Panc1 (cell line): ENCODE measurements around the gene STARD8. TPM values are rescaled to one million over a fixed set of nuclear protein-coding genes. Genes with fewer than 3 reads are reported as not detected.

Experiments used
- ATAC-seq: fragments of 200-7000 bp; cut with Tn5 transposase; 2 replicates; pipeline ENCODE4 v1.9.1; 2020; ENCODE audit warnings: mild to moderate bottlenecking, moderate library complexity
- BruUV-seq: library from RNA; stranded (reverse); fragments of 400-500 nt; replicated peaks from 2 replicates; lab custom pipeline; 2021; lab: Mats Ljungman, UMichigan
- CTCF ChIA-PET: fragments of 300-600 bp; sonication (Branson Sonifier 250); formaldehyde crosslinking; loops from one replicate; lab custom pipeline; 2022; ENCODE audit warnings: antibody characterized with exemption; lab: Charles Lee
- POLR2A ChIA-PET: fragments of 300-600 bp; sonication (Branson Sonifier 250); formaldehyde crosslinking; loops from one replicate; lab custom pipeline; 2022; ENCODE audit warnings: antibody characterized with exemption; lab: Charles Lee
- DNase-seq: peaks from one replicate; pipeline ENCODE4 v3.0.0-alpha.2; 2010; ENCODE audit warnings: low read depth, low spot score
- H3K27ac ChIP-seq: 2 replicates; pipeline ENCODE4 v1.5.1; 2011; ENCODE audit warnings: mild to moderate bottlenecking, low read length, inconsistent platforms
- H3K27me3 ChIP-seq: fragments of 200-500 bp; sonication (Bioruptor generic); 2 replicates; pipeline ENCODE4 v1.6.0; 2014; ENCODE audit warnings: low read length, inconsistent platforms; ENCODE audit not compliant: control insufficient read depth, insufficient read depth
- H3K36me3 ChIP-seq: fragments of 200-500 bp; sonication (Bioruptor generic); 2 replicates; pipeline ENCODE4 v1.5.1; 2014; ENCODE audit warnings: inconsistent platforms, mild to moderate bottlenecking, low read length, moderate library complexity; ENCODE audit not compliant: control insufficient read depth, insufficient read depth
- H3K4me1 ChIP-seq: 2 replicates; pipeline ENCODE4 v1.5.1; 2011; ENCODE audit warnings: inconsistent platforms, mild to moderate bottlenecking, low read length, moderate library complexity; ENCODE audit not compliant: control insufficient read depth, insufficient read depth
- H3K4me3 ChIP-seq, 2 experiments: 2 replicates each; pipeline ENCODE4 v1.5.1; 2011 to 2012; ENCODE audit warnings: low read depth in 2 of 2, low read length in 2 of 2, mild to moderate bottlenecking in 2 of 2, inconsistent platforms in 1 of 2, moderate library complexity in 1 of 2
- H3K9me3 ChIP-seq: fragments of 200-500 bp; sonication (Bioruptor generic); 2 replicates; pipeline ENCODE4 v1.5.1; 2014; ENCODE audit warnings: low read depth, mild to moderate bottlenecking, inconsistent platforms, low read length, moderate library complexity; ENCODE audit not compliant: control insufficient read depth, insufficient read depth
- CTCF ChIP-seq: fragments of 450-650 bp; IDR thresholded peaks from 2 replicates; pipeline ENCODE4 v1.5.1; 2017; ENCODE audit warnings: mild to moderate bottlenecking
- POLR2AphosphoS5 ChIP-seq: IDR thresholded peaks from 2 replicates; pipeline ENCODE4 v1.6.1; 2012; ENCODE audit warnings: mild to moderate bottlenecking, low read depth, low read length, moderate library complexity
- REST ChIP-seq, 2 experiments: IDR thresholded peaks; 2 replicates each; pipeline ENCODE4 v1.6.1; 2011 to 2012; ENCODE audit warnings: low read depth in 2 of 2, control low read depth in 1 of 2, low read length in 1 of 2, mild to moderate bottlenecking in 1 of 2, moderate library complexity in 1 of 2; ENCODE audit not compliant: insufficient read depth in 1 of 2
- SIN3A ChIP-seq: IDR thresholded peaks from 2 replicates; pipeline ENCODE4 v1.6.1; 2012; ENCODE audit warnings: low read depth, mild to moderate bottlenecking, low read length, moderate library complexity, borderline replicate concordance; ENCODE audit not compliant: insufficient read depth
- TCF7L2 ChIP-seq: IDR thresholded peaks from 2 replicates; pipeline ENCODE4 v1.6.1; 2011; ENCODE audit warnings: mild to moderate bottlenecking, low read depth, low read length, inconsistent platforms
- in situ Hi-C: cut with HindIII; loops from 2 replicates; pipeline ENCODE4 v1.10.0; 2016; ENCODE audit warnings: low sequenced_read_pairs, low pct_unique_long_range_greater_than_20kb
- intact Hi-C: fragments of 100-400 bp; cut with micrococcal nuclease; formaldehyde crosslinking; loops from one replicate; pipeline ENCODE4 v1.10.0; 2022; ENCODE audit not compliant: unreplicated experiment
- total RNA-seq: library from RNA; stranded (reverse); gene quantifications from one replicate; pipeline ENCODE4 v1.2.1, GENCODE V29; 2021; ENCODE audit not compliant: unreplicated experiment

STARD8 gene
- total RNA-seq, 1 experiment from 2014 or later = 4.6 TPM

DNA sequence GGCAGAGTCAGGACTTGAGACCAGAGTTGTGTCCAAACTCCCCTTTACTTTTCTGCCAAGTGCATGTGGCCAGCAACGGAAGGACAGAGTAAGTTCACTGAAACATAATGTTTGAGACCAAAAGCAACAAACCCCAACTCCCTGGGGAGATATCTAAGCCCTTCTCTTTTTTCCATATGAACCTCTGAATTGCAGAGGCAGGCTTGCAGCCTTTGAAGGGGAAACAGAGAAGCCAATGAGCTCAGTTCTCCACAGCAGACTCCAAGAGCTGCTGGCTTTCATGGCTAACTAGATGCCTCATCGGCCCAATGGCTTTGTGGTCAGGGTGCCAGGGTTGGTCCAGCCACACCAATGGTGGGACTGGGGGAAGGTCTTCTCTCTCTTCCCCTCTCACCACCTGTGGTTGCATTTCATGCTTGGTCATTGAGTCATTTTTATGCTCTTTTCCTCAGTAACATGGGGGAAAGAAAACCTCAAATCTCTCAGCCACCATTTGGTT is 34.0 kb downstream of the STARD8 start:
- H3K9me3 ChIP-seq = no peaks in the 10 kb centered on the region
- TF ChIP-seq SIN3A = no peak
- TF ChIP-seq POLR2AphosphoS5 = no peak
- no peak for TF ChIP-seq TCF7L2
- TF ChIP-seq REST (IDR thresholded peaks at IDR 0.05; ENCODE audit: insufficient read depth in 1 of 2, low read depth in 2 of 2, low read length in 1 of 2) = no peak
- TF ChIP-seq CTCF = no peak
- ChIA-PET POLR2A (no interaction called here), CTCF (no interaction called here)
- no peak for DNase-seq
- H3K27me3 ChIP-seq = no peaks in the 10 kb centered on the region
- H3K4me1 ChIP-seq = peaks cover 5% of the 10 kb centered on the region; the same call in 1 of the 2 replicates
- intact Hi-C loops (no loop called here), in situ Hi-C loops (no loop called here)
- H3K36me3 ChIP-seq = no peaks in the 10 kb centered on the region
- H3K27ac ChIP-seq = no peak overlapping the region
- no peak for ATAC-seq
- BruUV-seq = no TSS peak
- no peak overlapping the region for H3K4me3 ChIP-seq

DNA sequence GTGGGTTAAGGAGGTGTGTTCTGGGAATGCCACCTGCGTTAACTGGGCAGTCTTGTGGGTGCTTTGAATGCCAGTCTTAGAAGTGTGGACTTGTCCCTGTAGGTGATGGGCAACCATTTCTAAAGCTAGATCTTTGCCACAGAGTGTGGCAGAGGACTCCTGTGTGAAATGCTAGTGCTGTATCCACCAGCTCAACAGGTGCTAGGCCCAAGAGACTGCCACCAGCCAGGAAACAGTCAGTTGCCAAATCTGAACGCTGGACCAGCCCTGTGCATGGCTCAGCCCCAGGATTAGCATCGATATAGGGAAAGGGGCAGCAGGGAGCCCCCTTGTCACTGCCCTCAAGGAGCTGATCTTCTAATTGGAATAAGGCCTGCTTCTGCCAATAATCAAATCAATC is 35.3 kb downstream of the STARD8 start:
- Histone ChIP-seq H3K9me3 (no peaks in the 10 kb centered on the region), H3K27ac (no peak overlapping the region), H3K4me3 (no peak overlapping the region), H3K4me1 (peaks cover 5% of the 10 kb centered on the region; the same call in 1 of the 2 replicates), H3K27me3 (no peaks in the 10 kb centered on the region), H3K36me3 (no peaks in the 10 kb centered on the region)
- CTCF ChIA-PET = no interaction called here
- in situ Hi-C loops = no loop called here
- TF ChIP-seq CTCF = no peak
- TF ChIP-seq REST (IDR thresholded peaks at IDR 0.05; ENCODE audit: insufficient read depth in 1 of 2, low read depth in 2 of 2, low read length in 1 of 2) = no peak
- no peak for TF ChIP-seq TCF7L2
- TF ChIP-seq POLR2AphosphoS5 = no peak
- TF ChIP-seq SIN3A = no peak
- BruUV-seq = no TSS peak
- POLR2A ChIA-PET = no interaction called here
- ATAC-seq (no peak), DNase-seq (no peak)
- intact Hi-C loops = no loop called here
